A549 (cell line): ENCODE measurements around the gene CELSR1. TPM values are rescaled to one million over a fixed set of nuclear protein-coding genes. Genes with fewer than 3 reads are reported as not detected.
"Not testable (repeated sequence)": the region's sequence is repeated elsewhere in the genome, so short reads cannot be mapped to it uniquely, and the experiment has no call there.

Source experiments
- ATAC-seq, 2 experiments: fragments of 200-7000 bp in 1 of 2; fragments of >200 bp in 1 of 2; cut with Nextera tagmentation in 1 of 2; cut with Tn5 transposase in 1 of 2; 3 replicates each; pipeline versions ENCODE4 v1.8.0 to v1.9.1; 2018 to 2020; ENCODE audit warnings: mild to moderate bottlenecking in 1 of 2, moderate library complexity in 1 of 2
- CTCF ChIA-PET: fragments of 300-600 bp; sonication (Branson Sonifier 250); formaldehyde crosslinking; extraction: SDS; loops from one replicate; lab custom pipeline; 2021; ENCODE audit warnings: antibody characterized with exemption, inconsistent platforms; lab: Yijun Ruan, JAX
- POLR2A ChIA-PET: fragments of 350-600 bp; formaldehyde crosslinking; extraction: SDS; loops from one replicate; lab custom pipeline; 2021; ENCODE audit warnings: antibody characterized with exemption, inconsistent platforms; lab: Yijun Ruan, JAX
- DNase-seq, 2 experiments: peaks; one replicate each; pipeline versions ENCODE4 v3.0.0 to v3.0.0-alpha.2; 2011 to 2016; ENCODE audit warnings: low read depth in 1 of 2, low spot score in 1 of 2
- FAIRE-seq: peaks from 2 replicates; lab custom pipeline; 2011; peaks lifted over from hg19 to GRCh38; lab: Jason Lieb, UNC
- H3K27ac ChIP-seq, 2 experiments: fragments of >200 bp; sonication (Bioruptor Twin); formaldehyde crosslinking; 3 replicates each; pipeline ENCODE4 v1.5.1; 2016 to 2017
- H3K4me1 ChIP-seq: fragments of >200 bp; sonication (Bioruptor Twin); formaldehyde crosslinking; 3 replicates; pipeline ENCODE4 v1.6.1; 2016
- H3K4me2 ChIP-seq: fragments of >200 bp; sonication (Bioruptor Twin); formaldehyde crosslinking; 3 replicates; pipeline ENCODE4 v1.6.1; 2016
- H3K4me3 ChIP-seq: fragments of >200 bp; sonication (Bioruptor Twin); formaldehyde crosslinking; 3 replicates; pipeline ENCODE4 v1.5.1; 2016
- H3K9me3 ChIP-seq: fragments of >200 bp; sonication (Bioruptor Twin); formaldehyde crosslinking; 3 replicates; pipeline ENCODE4 v1.6.1; 2016
- ATOH8 ChIP-seq: fragments of 250-450 bp; sonication (Bioruptor Pico); IDR thresholded peaks from 2 replicates; pipeline ENCODE4 v1.5.0; 2020; ENCODE audit warnings: low read depth, mild to moderate bottlenecking, moderate library complexity
- BCL3 ChIP-seq: fragments of >200 bp; sonication (Bioruptor Twin); formaldehyde crosslinking; IDR thresholded peaks from 3 replicates; pipeline ENCODE4 v1.6.1; 2016
- CBX8 ChIP-seq: fragments of 200-600 bp; sonication (generic); IDR thresholded peaks from 2 replicates; pipeline ENCODE4 v1.6.1; 2016
- CEBPB ChIP-seq, 2 experiments: fragments of >200 bp in 1 of 2; sonication (Bioruptor Twin) in 1 of 2; formaldehyde crosslinking in 1 of 2; IDR thresholded peaks; 2 replicates each; pipeline ENCODE4 v1.6.1; 2012 to 2016
- CHD4 ChIP-seq: fragments of 200-600 bp; sonication (generic); IDR thresholded peaks from 2 replicates; pipeline ENCODE4 v1.6.1; 2016; ENCODE audit warnings: antibody characterized with exemption, mild to moderate bottlenecking, borderline replicate concordance
- CTCF ChIP-seq: fragments of >200 bp; sonication (Bioruptor Twin); formaldehyde crosslinking; IDR thresholded peaks from 3 replicates; pipeline ENCODE4 v1.5.1; 2016
- EHMT2 ChIP-seq: fragments of 200-600 bp; sonication (generic); IDR thresholded peaks from 2 replicates; pipeline ENCODE4 v1.6.1; 2016; ENCODE audit warnings: antibody characterized with exemption, low read depth, mild to moderate bottlenecking, moderate library complexity
- ELK1 ChIP-seq: fragments of 150-350 bp; IDR thresholded peaks from 2 replicates; pipeline ENCODE4 v1.6.1; 2014; ENCODE audit warnings: low read depth, mild to moderate bottlenecking, low read length
- EP300 ChIP-seq, 2 experiments: fragments of >200 bp; sonication (Bioruptor Twin); formaldehyde crosslinking; IDR thresholded peaks; 2 replicates in 1 of 2; 3 replicates in 1 of 2; pipeline ENCODE4 v1.6.1; 2016 to 2017
- FOSB ChIP-seq: fragments of 250-450 bp; sonication (Bioruptor Pico); IDR thresholded peaks from 2 replicates; pipeline ENCODE4 v1.5.0; 2020; ENCODE audit warnings: mild to moderate bottlenecking, moderate library complexity
- HES2 ChIP-seq: fragments of >200 bp; sonication (Bioruptor Twin); formaldehyde crosslinking; IDR thresholded peaks from 2 replicates; pipeline ENCODE4 v1.6.1; 2016
- JUN ChIP-seq, 2 experiments: fragments of >200 bp; sonication (Bioruptor Twin); formaldehyde crosslinking; IDR thresholded peaks; 2 replicates in 1 of 2; 3 replicates in 1 of 2; pipeline ENCODE4 v1.6.1; 2016 to 2017
- MAX ChIP-seq: IDR thresholded peaks from 2 replicates; pipeline ENCODE4 v1.6.1; 2012
- MYC ChIP-seq: IDR thresholded peaks from 2 replicates; pipeline ENCODE4 v1.6.1; 2012; ENCODE audit warnings: mild to moderate bottlenecking, inconsistent platforms, low read length, improper control_type of control experiment, borderline replicate concordance
- PBX3 ChIP-seq: IDR thresholded peaks from 2 replicates; pipeline ENCODE4 v1.6.1; 2012
- PHF8 ChIP-seq: fragments of 200-600 bp; sonication (generic); IDR thresholded peaks from 2 replicates; pipeline ENCODE4 v1.6.1; 2016; ENCODE audit warnings: low read depth, mild to moderate bottlenecking, antibody characterized with exemption, moderate library complexity, borderline replicate concordance
- RARB ChIP-seq: fragments of 250-450 bp; sonication (Bioruptor Pico); IDR thresholded peaks from 2 replicates; pipeline ENCODE4 v1.8.0; 2021; ENCODE audit warnings: mild to moderate bottlenecking, moderate library complexity
- RCOR1 ChIP-seq: fragments of 150-350 bp; IDR thresholded peaks from 2 replicates; pipeline ENCODE4 v1.6.1; 2014; ENCODE audit warnings: antibody characterized with exemption, low read length, low read depth
- REST ChIP-seq: fragments of 200-600 bp; sonication (generic); IDR thresholded peaks from 2 replicates; pipeline ENCODE4 v1.6.1; 2016; ENCODE audit warnings: antibody characterized with exemption, mild to moderate bottlenecking, moderate library complexity
- RNF2 ChIP-seq: fragments of 200-600 bp; sonication (generic); IDR thresholded peaks from 2 replicates; pipeline ENCODE4 v1.6.1; 2016; ENCODE audit warnings: low read depth, mild to moderate bottlenecking, antibody characterized with exemption, moderate library complexity, borderline replicate concordance
- SMC3 ChIP-seq: fragments of >200 bp; sonication (Bioruptor Twin); formaldehyde crosslinking; IDR thresholded peaks from 3 replicates; pipeline ENCODE4 v1.6.1; 2018; ENCODE audit warnings: inconsistent platforms
- ZFP36 ChIP-seq: fragments of 450-650 bp; IDR thresholded peaks from 2 replicates; pipeline ENCODE4 v1.6.1; 2014; ENCODE audit warnings: borderline replicate concordance; ENCODE audit not compliant: partially characterized antibody
- ZNF302 ChIP-seq: fragments of 250-450 bp; sonication (Bioruptor Pico); IDR thresholded peaks from 2 replicates; pipeline ENCODE4 v1.9.0; 2021; ENCODE audit warnings: inconsistent platforms, mild to moderate bottlenecking, moderate library complexity
- WGBS: methylation state at CpG from one replicate; pipeline ENCODE4 v1.1.6; 2017; ENCODE audit errors: missing lambda C conversion rate; 5-methylcytosine and 5-hydroxymethylcytosine counted together
- polyA plus RNA-seq, 4 experiments: library from polyadenylated mRNA; depleted of rRNA in 3 of 4; stranded (reverse); fragments of >200 nt; fragmentation: RNase III in 1 of 4; extraction: RNeasy Plus Mini Kit Qiagen cat#74134 plus additional on column Dnase treatment in 1 of 4; gene quantifications; 2 replicates in 3 of 4; 3 replicates in 1 of 4; pipeline ENCODE4 v1.2.3, GENCODE V29; 2011 to 2017

The CELSR1 gene
- polyA plus RNA-seq, 2 of the 4 experiments (the other 2 are of a cell fraction): 15.3 to 31.8 TPM

GRCh38 chr22:46317646-46318045 lies 219.8 kb downstream of the CELSR1 start:
- POLR2A ChIA-PET: no interaction called here
- Histone ChIP-seq H3K4me3 (no peak overlapping the region), H3K4me2 (no peak overlapping the region)
- TF ChIP-seq CEBPB (IDR thresholded peaks at IDR 0.05): no peak
- no peak for TF ChIP-seq RARB (CRISPR knock-in tag)
- no peak for TF ChIP-seq RNF2
- no peak for TF ChIP-seq MAX
- TF ChIP-seq ATOH8 (CRISPR knock-in tag): no peak
- no peak for TF ChIP-seq PHF8
- no peak for TF ChIP-seq CBX8
- no peak for TF ChIP-seq SMC3
- no peak for TF ChIP-seq HES2
- no peak for TF ChIP-seq FOSB (CRISPR knock-in tag)
- TF ChIP-seq MYC: no peak
- no peak for TF ChIP-seq EHMT2
- TF ChIP-seq ZNF302 (CRISPR knock-in tag): no peak
- no peak for TF ChIP-seq RCOR1
- no peak for TF ChIP-seq CHD4
- no peak for TF ChIP-seq PBX3
- TF ChIP-seq JUN (IDR thresholded peaks at IDR 0.05): no peak
- no peak for TF ChIP-seq EP300 (IDR thresholded peaks at IDR 0.05)
- TF ChIP-seq REST: no peak
- no peak for TF ChIP-seq ZFP36
- TF ChIP-seq, all 56 proteins: peak for 0
- Histone ChIP-seq H3K27ac (no peak overlapping the region), H3K4me1 (no peaks in the 10 kb centered on the region), H3K9me3 (no peaks in the 10 kb centered on the region)
- DNase-seq (no peak), FAIRE-seq (no peak), ATAC-seq (no peak)
- CTCF ChIA-PET: interaction anchor here (0.8 to 20.1 kb wide), 5 partner anchors 14 to 322 kb away, joined by 3 to 272 read pairs (median 21); no protein-coding TSS in a partner anchor
- WGBS: 92% methylated on average over 20 of the region's 20 CpGs

- no peak overlapping the region for H3K4me2 ChIP-seq
- ATAC-seq: no peak
- ChIA-PET POLR2A (no interaction called here), CTCF (interaction anchor here (0.6 to 20.1 kb wide), 10 partner anchors 7 to 320 kb away, joined by 3 to 272 read pairs (median 6); no protein-coding TSS in a partner anchor)
- no peak for FAIRE-seq
- H3K27ac ChIP-seq: no peak overlapping the region
- no peaks in the 10 kb centered on the region for H3K4me1 ChIP-seq
- no peaks in the 10 kb centered on the region for H3K9me3 ChIP-seq
- H3K4me3 ChIP-seq: no peak overlapping the region
- DNase-seq: no peak
- TF ChIP-seq CTCF (no peak), BCL3 (no peak), ELK1 (no peak)
- WGBS: 91% methylated on average over 8 of the region's 12 CpGs
Observed at GRCh38 chr22:46315976-46316375, 221.4 kb downstream of the CELSR1 start.

GRCh38 chr22:46312848-46313247 lies 224.6 kb downstream of the CELSR1 start:
- CTCF ChIA-PET: interaction anchor here (0.6 to 20.1 kb wide), 12 partner anchors 10 to 319 kb away, joined by 3 to 272 read pairs (median 4); no protein-coding TSS in a partner anchor
- WGBS: 88% methylated on average over 2 of the region's 2 CpGs
- POLR2A ChIA-PET, H3K4me2 ChIP-seq, H3K27ac ChIP-seq, FAIRE-seq, H3K4me1 ChIP-seq, ATAC-seq, H3K9me3 ChIP-seq, H3K4me3 ChIP-seq, DNase-seq: not testable (repeated sequence)
